Measurements from ENCODE around the gene MISP.
"Not testable (repeated sequence)": the region's sequence is repeated elsewhere in the genome, so short reads cannot be mapped to it uniquely, and the experiment has no call there.

Gene MISP

DNA sequence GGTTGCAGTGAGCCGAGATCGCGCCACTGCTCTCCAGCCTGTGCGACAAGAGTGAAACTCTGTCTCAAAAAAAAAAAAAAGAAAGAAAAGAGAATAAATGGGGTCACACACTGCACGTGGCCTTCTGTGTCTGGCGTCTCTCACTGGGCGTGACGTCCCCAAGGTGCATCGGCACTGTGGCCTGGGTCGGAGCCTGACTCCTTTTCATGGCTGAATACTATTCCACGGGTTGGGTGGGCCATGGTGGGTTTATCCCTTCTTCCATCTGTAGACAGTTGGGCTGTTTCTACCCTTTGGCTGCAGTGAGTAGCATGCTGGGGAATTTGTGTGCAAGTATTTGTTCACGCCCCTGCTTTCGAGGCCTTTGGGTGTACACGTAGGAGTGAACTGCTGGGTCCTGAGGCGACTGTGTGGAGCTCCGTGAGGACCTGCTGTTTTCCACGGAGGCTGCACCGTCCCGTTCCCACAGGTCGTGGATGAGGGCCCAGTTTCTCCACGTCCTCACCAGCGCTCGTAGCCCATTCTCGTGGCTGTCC is 8.3 kb upstream of the MISP start:
- no peaks in the 10 kb centered on the region for H3K79me1 ChIP-seq (ENCODE audit: low read length)
- H2AFZ ChIP-seq (ENCODE audit: insufficient read depth, low read length, poor library complexity), result no peak overlapping the region
- no peak overlapping the region for H2BK12ac ChIP-seq (ENCODE audit: low read length)
- no peak overlapping the region for H3K23ac ChIP-seq (ENCODE audit: low read length)
- no peak overlapping the region for H3K14ac ChIP-seq (ENCODE audit: low read length)
- H2AK5ac ChIP-seq (ENCODE audit: low read length), result no peak overlapping the region
- H3K27me3 ChIP-seq (ENCODE audit: insufficient read depth, low read length), result no peaks in the 10 kb centered on the region
- H2BK120ac ChIP-seq (ENCODE audit: insufficient read depth, low read length, poor library complexity), result no peak overlapping the region
- DNase-seq, result peak; percentile 50 to 53
- no peak overlapping the region for H3K27ac ChIP-seq (ENCODE audit: low read depth, low read length)
- no peak overlapping the region for H4K91ac ChIP-seq (ENCODE audit: low read depth, low read length)
- peak overlapping the region; percentile 39 for H3K4me3 ChIP-seq (ENCODE audit: low read depth, low read length)
- WGBS (ENCODE audit: extremely low coverage, insufficient coverage, insufficient read length), result no CpG with 5 or more reads among the region's 24 CpGs
- H3K4ac ChIP-seq (ENCODE audit: low read depth, low read length), result no peak overlapping the region
- H3K9ac ChIP-seq (ENCODE audit: low read length), result no peak overlapping the region
- no peak overlapping the region for H2BK5ac ChIP-seq (ENCODE audit: low read depth, low read length, poor library complexity)
- H3K18ac ChIP-seq (ENCODE audit: low read length), result no peak overlapping the region
- no peaks in the 10 kb centered on the region for H3K79me2 ChIP-seq (ENCODE audit: control insufficient read depth, insufficient read depth, low read length, poor library complexity)
- no peak overlapping the region for H3K4me2 ChIP-seq (ENCODE audit: low read length)
- H3K36me3 ChIP-seq (ENCODE audit: control insufficient read depth in 1 of 2, insufficient read depth in 2 of 2, low read length in 2 of 2), result no peaks in the 10 kb centered on the region
- H3K9me3 ChIP-seq (ENCODE audit: insufficient read depth, low read depth, low read length), result peaks cover 14% of the 10 kb centered on the region
- no peak overlapping the region for H4K8ac ChIP-seq (ENCODE audit: low read depth, low read length)
- H3K4me1 ChIP-seq (ENCODE audit: control insufficient read depth in 1 of 2, insufficient read depth in 2 of 2, low read length in 2 of 2), result no peaks in the 10 kb centered on the region
- no peak overlapping the region for H4K12ac ChIP-seq (ENCODE audit: low read depth, low read length)

DNA sequence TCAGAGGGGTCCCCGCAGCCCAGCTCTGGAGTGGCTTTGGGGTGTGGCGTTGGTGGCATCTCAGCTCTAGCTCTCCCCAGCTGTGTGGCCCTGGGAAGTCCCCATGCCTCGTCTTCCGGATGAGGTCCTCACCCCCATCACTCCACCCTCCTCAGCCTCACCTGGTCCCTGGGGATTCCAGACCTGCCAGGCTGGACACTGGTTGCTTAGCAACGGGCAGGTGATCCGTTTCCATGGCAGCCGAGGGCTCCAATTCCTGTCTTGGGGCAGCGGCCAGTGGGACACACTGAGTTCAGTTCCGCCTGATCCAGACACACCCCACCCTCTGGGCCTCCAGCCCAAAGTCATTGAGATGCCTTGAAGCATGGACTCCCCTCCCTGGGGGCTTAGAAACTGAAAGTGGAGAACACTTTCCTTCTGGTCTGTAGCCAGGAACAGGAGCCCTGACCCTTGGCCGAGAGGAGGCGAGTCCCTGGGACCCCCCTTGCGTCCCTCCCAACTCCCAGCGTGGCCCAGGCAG is 7.7 kb upstream of the MISP start:
- no peaks in the 10 kb centered on the region for H3K79me1 ChIP-seq (ENCODE audit: low read length)
- H3K27ac ChIP-seq (ENCODE audit: low read depth, low read length), result no peak overlapping the region
- no peak overlapping the region for H3K4me2 ChIP-seq (ENCODE audit: low read length)
- no peak overlapping the region for H2BK120ac ChIP-seq (ENCODE audit: insufficient read depth, low read length, poor library complexity)
- H3K18ac ChIP-seq (ENCODE audit: low read length), result no peak overlapping the region
- no peaks in the 10 kb centered on the region for H3K79me2 ChIP-seq (ENCODE audit: control insufficient read depth, insufficient read depth, low read length, poor library complexity)
- no peak overlapping the region for H2BK5ac ChIP-seq (ENCODE audit: low read depth, low read length, poor library complexity)
- H3K14ac ChIP-seq (ENCODE audit: low read length), result no peak overlapping the region
- H3K23ac ChIP-seq (ENCODE audit: low read length), result no peak overlapping the region
- no peak overlapping the region for H4K91ac ChIP-seq (ENCODE audit: low read depth, low read length)
- no peak overlapping the region for H2BK12ac ChIP-seq (ENCODE audit: low read length)
- no peaks in the 10 kb centered on the region for H3K27me3 ChIP-seq (ENCODE audit: insufficient read depth, low read length)
- DNase-seq, result peak; percentile 76 to 85
- H3K36me3 ChIP-seq (ENCODE audit: control insufficient read depth in 1 of 2, insufficient read depth in 2 of 2, low read length in 2 of 2), result no peaks in the 10 kb centered on the region
- no peak overlapping the region for H4K12ac ChIP-seq (ENCODE audit: low read depth, low read length)
- H3K4me1 ChIP-seq (ENCODE audit: control insufficient read depth in 1 of 2, insufficient read depth in 2 of 2, low read length in 2 of 2), result no peaks in the 10 kb centered on the region
- H4K8ac ChIP-seq (ENCODE audit: low read depth, low read length), result no peak overlapping the region
- peaks cover 20% of the 10 kb centered on the region for H3K9me3 ChIP-seq (ENCODE audit: insufficient read depth, low read depth, low read length)
- no CpG with 5 or more reads among the region's 13 CpGs for WGBS (ENCODE audit: extremely low coverage, insufficient coverage, insufficient read length)
- no peak overlapping the region for H3K9ac ChIP-seq (ENCODE audit: low read length)
- H2AK5ac ChIP-seq (ENCODE audit: low read length), result no peak overlapping the region
- no peak overlapping the region for H2AFZ ChIP-seq (ENCODE audit: insufficient read depth, low read length, poor library complexity)
- no peak overlapping the region for H3K4ac ChIP-seq (ENCODE audit: low read depth, low read length)
- peak overlapping the region; percentile 39 for H3K4me3 ChIP-seq (ENCODE audit: low read depth, low read length)

DNA sequence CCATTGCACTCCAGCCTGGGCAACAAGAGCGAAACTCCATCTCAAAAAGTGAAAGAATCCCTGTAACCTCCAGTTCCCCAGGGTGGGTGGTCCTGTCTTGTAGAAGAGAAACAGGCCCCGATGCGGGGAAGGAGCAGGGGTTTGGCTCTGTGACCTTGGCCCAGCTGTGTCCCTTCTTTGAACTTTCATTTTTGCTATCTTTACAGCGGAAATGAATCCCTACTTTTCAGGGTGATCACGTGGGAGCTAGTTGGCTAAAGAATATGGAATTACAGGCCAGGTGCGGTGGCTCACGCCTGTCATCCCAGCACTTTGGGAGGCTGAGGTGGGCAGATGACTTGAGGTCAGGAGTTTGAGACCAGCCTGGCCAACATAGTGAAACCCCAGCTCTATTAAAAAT is 5.8 kb upstream of the MISP start:
- no CpG with 5 or more reads among the region's 7 CpGs for WGBS (ENCODE audit: extremely low coverage, insufficient coverage, insufficient read length)
- H4K8ac ChIP-seq (ENCODE audit: low read depth, low read length); H3K79me1 ChIP-seq (ENCODE audit: low read length): not testable (repeated sequence)

DNA sequence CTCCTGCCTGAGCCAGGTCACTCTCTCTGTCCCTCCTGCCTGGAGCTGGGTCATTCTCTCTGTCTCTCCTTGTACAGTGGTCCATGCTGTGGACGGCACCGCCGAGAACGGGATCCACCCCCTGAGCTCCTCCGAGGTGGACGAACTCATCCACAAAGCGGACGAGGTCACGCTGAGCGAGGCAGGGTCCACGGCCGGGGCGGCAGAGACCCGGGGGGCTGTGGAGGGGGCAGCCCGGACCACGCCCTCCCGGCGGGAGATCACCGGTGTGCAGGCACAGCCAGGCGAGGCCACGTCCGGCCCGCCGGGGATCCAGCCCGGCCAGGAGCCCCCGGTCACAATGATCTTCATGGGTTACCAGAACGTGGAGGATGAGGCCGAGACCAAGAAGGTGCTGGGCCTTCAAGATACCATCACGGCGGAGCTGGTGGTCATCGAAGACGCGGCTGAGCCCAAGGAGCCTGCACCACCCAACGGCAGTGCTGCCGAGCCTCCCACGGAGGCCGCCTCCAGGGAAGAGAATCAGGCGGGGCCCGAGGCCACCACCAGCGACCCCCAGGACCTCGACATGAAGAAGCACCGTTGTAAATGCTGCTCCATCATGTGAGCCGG is 4.6 kb upstream of the MISP start:
- Histone ChIP-seq H4K12ac (ENCODE audit: low read depth, low read length) (no peak overlapping the region), H2AFZ (ENCODE audit: insufficient read depth, low read length, poor library complexity) (no peak overlapping the region)

More for the DNA sequence above, 5.8 kb upstream of the MISP start:
- not testable (repeated sequence) for H3K36me3 ChIP-seq (ENCODE audit: control insufficient read depth in 1 of 2, insufficient read depth in 2 of 2, low read length in 2 of 2); H3K79me2 ChIP-seq (ENCODE audit: control insufficient read depth, insufficient read depth, low read length, poor library complexity); H3K4me3 ChIP-seq (ENCODE audit: low read depth, low read length); H3K4me1 ChIP-seq (ENCODE audit: control insufficient read depth in 1 of 2, insufficient read depth in 2 of 2, low read length in 2 of 2); H3K4ac ChIP-seq (ENCODE audit: low read depth, low read length); H2BK120ac ChIP-seq (ENCODE audit: insufficient read depth, low read length, poor library complexity); H4K12ac ChIP-seq (ENCODE audit: low read depth, low read length); H3K14ac ChIP-seq (ENCODE audit: low read length); H3K27ac ChIP-seq (ENCODE audit: low read depth, low read length); H2AFZ ChIP-seq (ENCODE audit: insufficient read depth, low read length, poor library complexity); H3K4me2 ChIP-seq (ENCODE audit: low read length); H3K18ac ChIP-seq (ENCODE audit: low read length); H2AK5ac ChIP-seq (ENCODE audit: low read length); DNase-seq; H3K9ac ChIP-seq (ENCODE audit: low read length); H2BK12ac ChIP-seq (ENCODE audit: low read length); H4K91ac ChIP-seq (ENCODE audit: low read depth, low read length); H3K27me3 ChIP-seq (ENCODE audit: insufficient read depth, low read length); H3K23ac ChIP-seq (ENCODE audit: low read length); H2BK5ac ChIP-seq (ENCODE audit: low read depth, low read length, poor library complexity)
- H3K9me3 ChIP-seq (ENCODE audit: insufficient read depth, low read depth, low read length), result peaks cover 21% of the 10 kb centered on the region

More for the DNA sequence above, 4.6 kb upstream of the MISP start:
- Histone ChIP-seq H3K23ac (ENCODE audit: low read length) (no peak overlapping the region), H2BK5ac (ENCODE audit: low read depth, low read length, poor library complexity) (no peak overlapping the region), H3K79me2 (ENCODE audit: control insufficient read depth, insufficient read depth, low read length, poor library complexity) (no peaks in the 10 kb centered on the region), H3K27ac (ENCODE audit: low read depth, low read length) (no peak overlapping the region), H4K8ac (ENCODE audit: low read depth, low read length) (no peak overlapping the region), H3K4me1 (ENCODE audit: control insufficient read depth in 1 of 2, insufficient read depth in 2 of 2, low read length in 2 of 2) (peaks cover under 1 to 2% of the 10 kb centered on the region in 2 experiments), H3K4ac (ENCODE audit: low read depth, low read length) (no peak overlapping the region), H2BK12ac (ENCODE audit: low read length) (no peak overlapping the region), H4K91ac (ENCODE audit: low read depth, low read length) (no peak overlapping the region), H3K36me3 (ENCODE audit: control insufficient read depth in 1 of 2, insufficient read depth in 2 of 2, low read length in 2 of 2) (no peaks in the 10 kb centered on the region), H3K9ac (ENCODE audit: low read length) (no peak overlapping the region), H3K18ac (ENCODE audit: low read length) (no peak overlapping the region), H3K14ac (ENCODE audit: low read length) (no peak overlapping the region), H2AK5ac (ENCODE audit: low read length) (no peak overlapping the region), H3K79me1 (ENCODE audit: low read length) (no peaks in the 10 kb centered on the region), H3K4me3 (ENCODE audit: low read depth, low read length) (no peak overlapping the region), H3K27me3 (ENCODE audit: insufficient read depth, low read length) (no peaks in the 10 kb centered on the region), H3K4me2 (ENCODE audit: low read length) (no peak overlapping the region), H2BK120ac (ENCODE audit: insufficient read depth, low read length, poor library complexity) (no peak overlapping the region), H3K9me3 (ENCODE audit: insufficient read depth, low read depth, low read length) (peaks cover 21% of the 10 kb centered on the region)
- no CpG with 5 or more reads among the region's 43 CpGs for WGBS (ENCODE audit: extremely low coverage, insufficient coverage, insufficient read length)
- DNase-seq, result no peak

Measured in trophoblast cell (in vitro differentiated cells and primary cell).